Panc1 (cell line): Measurements from ENCODE around the gene AGPAT3. TPM values are rescaled to one million over a fixed set of nuclear protein-coding genes. Genes with fewer than 3 reads are reported as not detected.

Experiments used
- ATAC-seq: fragments of 200-7000 bp; cut with Tn5 transposase; 2 replicates; pipeline ENCODE4 v1.9.1; 2020; ENCODE audit warnings: mild to moderate bottlenecking, moderate library complexity
- Bru-seq: library from RNA; stranded (reverse); fragments of 400-500 nt; gene quantifications from one replicate; lab custom pipeline; 2021; lab: Mats Ljungman, UMichigan
- BruChase-seq, 2 experiments: library from RNA; stranded (reverse); fragments of 400-500 nt; gene quantifications; one replicate each; lab custom pipeline; 2021; lab: Mats Ljungman, UMichigan
- BruUV-seq: library from RNA; stranded (reverse); fragments of 400-500 nt; replicated peaks from 2 replicates; lab custom pipeline; 2021; lab: Mats Ljungman, UMichigan
- CTCF ChIA-PET: fragments of 300-600 bp; sonication (Branson Sonifier 250); formaldehyde crosslinking; loops from one replicate; lab custom pipeline; 2022; ENCODE audit warnings: antibody characterized with exemption; lab: Charles Lee
- POLR2A ChIA-PET: fragments of 300-600 bp; sonication (Branson Sonifier 250); formaldehyde crosslinking; loops from one replicate; lab custom pipeline; 2022; ENCODE audit warnings: antibody characterized with exemption; lab: Charles Lee
- DNase-seq: peaks from one replicate; pipeline ENCODE4 v3.0.0-alpha.2; 2010; ENCODE audit warnings: low read depth, low spot score
- H3K27ac ChIP-seq: 2 replicates; pipeline ENCODE4 v1.5.1; 2011; ENCODE audit warnings: mild to moderate bottlenecking, low read length, inconsistent platforms
- H3K27me3 ChIP-seq: fragments of 200-500 bp; sonication (Bioruptor generic); 2 replicates; pipeline ENCODE4 v1.6.0; 2014; ENCODE audit warnings: low read length, inconsistent platforms; ENCODE audit not compliant: control insufficient read depth, insufficient read depth
- H3K36me3 ChIP-seq: fragments of 200-500 bp; sonication (Bioruptor generic); 2 replicates; pipeline ENCODE4 v1.5.1; 2014; ENCODE audit warnings: inconsistent platforms, mild to moderate bottlenecking, low read length, moderate library complexity; ENCODE audit not compliant: control insufficient read depth, insufficient read depth
- H3K4me1 ChIP-seq: 2 replicates; pipeline ENCODE4 v1.5.1; 2011; ENCODE audit warnings: inconsistent platforms, mild to moderate bottlenecking, low read length, moderate library complexity; ENCODE audit not compliant: control insufficient read depth, insufficient read depth
- H3K4me3 ChIP-seq, 2 experiments: 2 replicates each; pipeline ENCODE4 v1.5.1; 2011 to 2012; ENCODE audit warnings: low read depth in 2 of 2, low read length in 2 of 2, mild to moderate bottlenecking in 2 of 2, inconsistent platforms in 1 of 2, moderate library complexity in 1 of 2
- H3K9me3 ChIP-seq: fragments of 200-500 bp; sonication (Bioruptor generic); 2 replicates; pipeline ENCODE4 v1.5.1; 2014; ENCODE audit warnings: low read depth, mild to moderate bottlenecking, inconsistent platforms, low read length, moderate library complexity; ENCODE audit not compliant: control insufficient read depth, insufficient read depth
- POLR2AphosphoS5 ChIP-seq: IDR thresholded peaks from 2 replicates; pipeline ENCODE4 v1.6.1; 2012; ENCODE audit warnings: mild to moderate bottlenecking, low read depth, low read length, moderate library complexity
- SIN3A ChIP-seq: IDR thresholded peaks from 2 replicates; pipeline ENCODE4 v1.6.1; 2012; ENCODE audit warnings: low read depth, mild to moderate bottlenecking, low read length, moderate library complexity, borderline replicate concordance; ENCODE audit not compliant: insufficient read depth
- TCF7L2 ChIP-seq: IDR thresholded peaks from 2 replicates; pipeline ENCODE4 v1.6.1; 2011; ENCODE audit warnings: mild to moderate bottlenecking, low read depth, low read length, inconsistent platforms
- in situ Hi-C: cut with HindIII; loops from 2 replicates; pipeline ENCODE4 v1.10.0; 2016; ENCODE audit warnings: low sequenced_read_pairs, low pct_unique_long_range_greater_than_20kb
- intact Hi-C: fragments of 100-400 bp; cut with micrococcal nuclease; formaldehyde crosslinking; loops from one replicate; pipeline ENCODE4 v1.10.0; 2022; ENCODE audit not compliant: unreplicated experiment
- long read RNA-seq: library from polyadenylated mRNA; unstranded; transcript quantifications from one replicate; pipeline ENCODE4 v2.0.0, GENCODE V29; 2021; ENCODE audit not compliant: unreplicated experiment
- polyA plus RNA-seq: library from polyadenylated mRNA; unstranded; fragments of >200 nt; gene quantifications from one replicate; pipeline ENCODE4 v1.2.1, GENCODE V29; 2012; ENCODE audit warnings: missing spikeins; ENCODE audit not compliant: insufficient read length
- total RNA-seq: library from RNA; stranded (reverse); gene quantifications from one replicate; pipeline ENCODE4 v1.2.1, GENCODE V29; 2021; ENCODE audit not compliant: unreplicated experiment
- TF ChIP-seq, protein P1 (sequence below): fragments of 450-650 bp; IDR thresholded peaks from 2 replicates; pipeline ENCODE4 v1.5.1; 2017; ENCODE audit warnings: mild to moderate bottlenecking
- TF ChIP-seq, protein P2 (sequence below), 2 experiments: IDR thresholded peaks; 2 replicates each; pipeline ENCODE4 v1.6.1; 2011 to 2012; ENCODE audit warnings: low read depth in 2 of 2, control low read depth in 1 of 2, low read length in 1 of 2, mild to moderate bottlenecking in 1 of 2, moderate library complexity in 1 of 2; ENCODE audit not compliant: insufficient read depth in 1 of 2

Gene AGPAT3, protein sequence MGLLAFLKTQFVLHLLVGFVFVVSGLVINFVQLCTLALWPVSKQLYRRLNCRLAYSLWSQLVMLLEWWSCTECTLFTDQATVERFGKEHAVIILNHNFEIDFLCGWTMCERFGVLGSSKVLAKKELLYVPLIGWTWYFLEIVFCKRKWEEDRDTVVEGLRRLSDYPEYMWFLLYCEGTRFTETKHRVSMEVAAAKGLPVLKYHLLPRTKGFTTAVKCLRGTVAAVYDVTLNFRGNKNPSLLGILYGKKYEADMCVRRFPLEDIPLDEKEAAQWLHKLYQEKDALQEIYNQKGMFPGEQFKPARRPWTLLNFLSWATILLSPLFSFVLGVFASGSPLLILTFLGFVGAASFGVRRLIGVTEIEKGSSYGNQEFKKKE
- total RNA-seq (40.1 TPM), Bru-seq, nascent RNA (percentile 60 among the genes with signal in this experiment), BruChase-seq, experiment 1, labeled RNA remaining after a 2-hour chase (percentile 65 among the genes with signal in this experiment), BruChase-seq, experiment 2, labeled RNA remaining after a 6-hour chase (percentile 72 among the genes with signal in this experiment)
- 43.7 TPM for polyA plus RNA-seq
- long read RNA-seq, full-length matches to known transcripts, result 5 of 40 reads
- long read RNA-seq, partial matches to known transcripts, result 2 of 40 reads
- long read RNA-seq, other reads (novel, unspliced or antisense), result 33 of 40 reads

DNA sequence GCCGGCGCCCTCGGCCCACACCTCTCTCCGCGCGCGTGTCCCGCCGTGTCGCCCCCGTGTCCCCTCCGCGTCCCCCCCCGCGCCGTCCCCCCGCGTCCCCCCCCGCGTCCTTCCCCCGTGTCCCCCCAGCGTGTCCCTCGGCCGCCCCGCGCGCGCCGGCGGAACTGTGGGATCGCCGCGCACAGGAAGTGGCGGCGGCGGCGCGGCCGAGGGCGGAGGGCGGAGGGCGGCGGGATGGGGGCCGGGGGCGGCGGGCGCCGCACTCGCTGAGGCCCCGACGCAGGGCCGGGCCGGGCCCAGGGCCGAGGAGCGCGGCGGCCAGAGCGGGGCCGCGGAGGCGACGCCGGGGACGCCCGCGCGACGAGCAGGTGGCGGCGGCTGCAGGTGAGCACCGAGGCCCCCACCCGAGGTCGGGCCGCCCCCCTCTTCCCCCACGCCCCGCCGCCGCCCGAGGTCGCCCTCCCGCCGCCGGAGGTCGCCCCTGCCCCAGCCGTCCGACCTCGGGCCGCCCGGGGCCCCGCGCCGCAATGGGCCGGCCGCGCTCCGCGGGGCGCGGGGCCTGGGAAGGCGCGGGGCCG is at the start of gene AGPAT3:
Gene AGPAT3 (plus strand): TSS at position 262 of the 578 bp plus-strand sequence. CDS start 94,459 bp downstream, outside the sequence.
- in situ Hi-C loops, result loop anchor here (5.0 kb wide), 1 partner anchor 42 kb away; no protein-coding TSS in a partner anchor
- peak within 1 kb of the TSS; percentile 70 for H3K27ac ChIP-seq
- H3K4me1 ChIP-seq, result peaks cover 16% of the 10 kb centered on the region
- ChIA-PET CTCF (no interaction called here), POLR2A (no interaction called here)
- H3K9me3 ChIP-seq, result no peaks in the 10 kb centered on the region
- TF ChIP-seq, protein P1, sequence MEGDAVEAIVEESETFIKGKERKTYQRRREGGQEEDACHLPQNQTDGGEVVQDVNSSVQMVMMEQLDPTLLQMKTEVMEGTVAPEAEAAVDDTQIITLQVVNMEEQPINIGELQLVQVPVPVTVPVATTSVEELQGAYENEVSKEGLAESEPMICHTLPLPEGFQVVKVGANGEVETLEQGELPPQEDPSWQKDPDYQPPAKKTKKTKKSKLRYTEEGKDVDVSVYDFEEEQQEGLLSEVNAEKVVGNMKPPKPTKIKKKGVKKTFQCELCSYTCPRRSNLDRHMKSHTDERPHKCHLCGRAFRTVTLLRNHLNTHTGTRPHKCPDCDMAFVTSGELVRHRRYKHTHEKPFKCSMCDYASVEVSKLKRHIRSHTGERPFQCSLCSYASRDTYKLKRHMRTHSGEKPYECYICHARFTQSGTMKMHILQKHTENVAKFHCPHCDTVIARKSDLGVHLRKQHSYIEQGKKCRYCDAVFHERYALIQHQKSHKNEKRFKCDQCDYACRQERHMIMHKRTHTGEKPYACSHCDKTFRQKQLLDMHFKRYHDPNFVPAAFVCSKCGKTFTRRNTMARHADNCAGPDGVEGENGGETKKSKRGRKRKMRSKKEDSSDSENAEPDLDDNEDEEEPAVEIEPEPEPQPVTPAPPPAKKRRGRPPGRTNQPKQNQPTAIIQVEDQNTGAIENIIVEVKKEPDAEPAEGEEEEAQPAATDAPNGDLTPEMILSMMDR, result no peak
- TF ChIP-seq TCF7L2, result no peak
- TF ChIP-seq SIN3A, result no peak
- TF ChIP-seq POLR2AphosphoS5, result no peak
- TF ChIP-seq, protein P2, sequence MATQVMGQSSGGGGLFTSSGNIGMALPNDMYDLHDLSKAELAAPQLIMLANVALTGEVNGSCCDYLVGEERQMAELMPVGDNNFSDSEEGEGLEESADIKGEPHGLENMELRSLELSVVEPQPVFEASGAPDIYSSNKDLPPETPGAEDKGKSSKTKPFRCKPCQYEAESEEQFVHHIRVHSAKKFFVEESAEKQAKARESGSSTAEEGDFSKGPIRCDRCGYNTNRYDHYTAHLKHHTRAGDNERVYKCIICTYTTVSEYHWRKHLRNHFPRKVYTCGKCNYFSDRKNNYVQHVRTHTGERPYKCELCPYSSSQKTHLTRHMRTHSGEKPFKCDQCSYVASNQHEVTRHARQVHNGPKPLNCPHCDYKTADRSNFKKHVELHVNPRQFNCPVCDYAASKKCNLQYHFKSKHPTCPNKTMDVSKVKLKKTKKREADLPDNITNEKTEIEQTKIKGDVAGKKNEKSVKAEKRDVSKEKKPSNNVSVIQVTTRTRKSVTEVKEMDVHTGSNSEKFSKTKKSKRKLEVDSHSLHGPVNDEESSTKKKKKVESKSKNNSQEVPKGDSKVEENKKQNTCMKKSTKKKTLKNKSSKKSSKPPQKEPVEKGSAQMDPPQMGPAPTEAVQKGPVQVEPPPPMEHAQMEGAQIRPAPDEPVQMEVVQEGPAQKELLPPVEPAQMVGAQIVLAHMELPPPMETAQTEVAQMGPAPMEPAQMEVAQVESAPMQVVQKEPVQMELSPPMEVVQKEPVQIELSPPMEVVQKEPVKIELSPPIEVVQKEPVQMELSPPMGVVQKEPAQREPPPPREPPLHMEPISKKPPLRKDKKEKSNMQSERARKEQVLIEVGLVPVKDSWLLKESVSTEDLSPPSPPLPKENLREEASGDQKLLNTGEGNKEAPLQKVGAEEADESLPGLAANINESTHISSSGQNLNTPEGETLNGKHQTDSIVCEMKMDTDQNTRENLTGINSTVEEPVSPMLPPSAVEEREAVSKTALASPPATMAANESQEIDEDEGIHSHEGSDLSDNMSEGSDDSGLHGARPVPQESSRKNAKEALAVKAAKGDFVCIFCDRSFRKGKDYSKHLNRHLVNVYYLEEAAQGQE (IDR thresholded peaks at IDR 0.05; ENCODE audit: insufficient read depth in 1 of 2, low read depth in 2 of 2, low read length in 1 of 2), result no peak
- BruUV-seq, result no TSS peak
- peak; percentile 36 for ATAC-seq
- no peak for DNase-seq
- no peaks in the 10 kb centered on the region for H3K36me3 ChIP-seq
- peak within 1 kb of the TSS; percentile 55 to 58 for H3K4me3 ChIP-seq
- intact Hi-C loops, result no loop called here
- H3K27me3 ChIP-seq, result no peaks in the 10 kb centered on the region

DNA sequence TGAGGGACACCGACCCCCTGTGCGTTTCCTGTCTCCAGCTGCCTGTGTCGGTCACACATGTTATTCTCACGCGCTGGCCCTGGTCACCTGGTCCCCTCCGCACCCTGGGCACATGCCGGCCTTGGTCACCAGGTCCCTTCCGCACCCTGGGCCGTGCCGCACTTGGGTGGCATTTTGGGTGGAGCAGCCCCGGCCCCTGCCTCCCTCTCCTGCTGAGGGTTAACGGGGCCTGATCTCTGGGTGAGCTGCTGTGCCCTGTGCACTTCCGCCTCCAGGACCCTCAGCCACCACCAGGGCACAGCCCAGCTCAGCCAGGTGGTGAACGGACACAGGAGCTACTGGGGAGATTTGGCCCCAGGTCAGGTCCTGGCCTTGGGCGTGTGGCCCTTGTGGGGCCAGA is 49.0 kb upstream of the AGPAT3 start:
- no peak for DNase-seq
- Histone ChIP-seq H3K36me3 (no peaks in the 10 kb centered on the region), H3K4me3 (no peak overlapping the region), H3K27me3 (no peaks in the 10 kb centered on the region), H3K4me1 (peaks cover 9% of the 10 kb centered on the region), H3K9me3 (no peaks in the 10 kb centered on the region), H3K27ac (no peak overlapping the region)
- in situ Hi-C loops, result no loop called here
- no peak for ATAC-seq
- ChIA-PET CTCF (no interaction called here), POLR2A (no interaction called here)
- no peak for TF ChIP-seq POLR2AphosphoS5
- TF ChIP-seq, protein P2 (IDR thresholded peaks at IDR 0.05; ENCODE audit: insufficient read depth in 1 of 2, low read depth in 2 of 2, low read length in 1 of 2), result no peak
- no peak for TF ChIP-seq SIN3A
- no peak for TF ChIP-seq TCF7L2
- TF ChIP-seq, protein P1, result no peak
- intact Hi-C loops, result no loop called here
- no TSS peak for BruUV-seq
